T-helper 22 cell (primary cell): ENCODE data around the gene CER1.
"Not testable (repeated sequence)": the region's sequence is repeated elsewhere in the genome, so short reads cannot be mapped to it uniquely, and the experiment has no call there.

ENCODE experiments used
- DNase-seq: peaks from one replicate; pipeline ENCODE4 v3.0.0-alpha.2; 2020; ENCODE audit warnings: low read depth

Gene CER1

GRCh38 chr9:14713187-14713767, 9.3 kb downstream of the CER1 start:
- DNase-seq = no peak

GRCh38 chr9:14710804-14711203, 11.7 kb downstream of the CER1 start:
- no peak for DNase-seq

- no peak for DNase-seq
Measured at GRCh38 chr9:14706530-14707140, 15.9 kb downstream of the CER1 start.

- DNase-seq = no peak
Measured at GRCh38 chr9:14705079-14705478, 17.5 kb downstream of the CER1 start.

- no peak for DNase-seq
Measured at GRCh38 chr9:14704281-14704680, 18.3 kb downstream of the CER1 start.

GRCh38 chr9:14702200-14702720, 20.3 kb downstream of the CER1 start:
- DNase-seq = no peak

- DNase-seq = peak; percentile 23
Measured at GRCh38 chr9:14693251-14693861, 29.2 kb downstream of the CER1 start, which contains the start of gene ZDHHC21. ZDHHC21 (minus strand) TSS chr9:14693432; CDS start chr9:14674340, 19,092 bp downstream.

GRCh38 chr9:14692470-14693250, 29.9 kb downstream of the CER1 start:
- DNase-seq = no peak

GRCh38 chr9:14690948-14691730, 31.4 kb downstream of the CER1 start:
- DNase-seq = no peak

GRCh38 chr9:14687042-14687719, 35.4 kb downstream of the CER1 start:
- DNase-seq = no peak

- DNase-seq = no peak
Measured at GRCh38 chr9:14686168-14686567, 36.4 kb downstream of the CER1 start.

- DNase-seq = not testable (repeated sequence)
Measured at GRCh38 chr9:14682616-14683015, 39.9 kb downstream of the CER1 start.

GRCh38 chr9:14678776-14679175, 43.8 kb downstream of the CER1 start:
- no peak for DNase-seq

GRCh38 chr9:14677872-14678271, 44.7 kb downstream of the CER1 start:
- DNase-seq = no peak

GRCh38 chr9:14677396-14677795, 45.1 kb downstream of the CER1 start:
- DNase-seq = no peak

- DNase-seq = no peak
Measured at GRCh38 chr9:14674630-14675029, 47.9 kb downstream of the CER1 start.

GRCh38 chr9:14671377-14671776, 51.2 kb downstream of the CER1 start:
- no peak for DNase-seq

- no peak for DNase-seq
Measured at GRCh38 chr9:14670718-14671117, 51.8 kb downstream of the CER1 start.
